DOHH2 (cell line): ENCODE results near the gene GPRIN3.

ENCODE experiments used
- H3F3A ChIP-seq: fragments of 200-600 bp; sonication (generic), shearing (Covaris generic); 2 replicates; pipeline ENCODE4 v1.6.0; 2016; ENCODE audit warnings: antibody characterized with exemption, mild to moderate bottlenecking; ENCODE audit not compliant: control insufficient read depth, insufficient read depth
- H3K27ac ChIP-seq: fragments of 200-600 bp; sonication (generic); 2 replicates; pipeline ENCODE4 v1.5.1; 2014; ENCODE audit warnings: low read depth, mild to moderate bottlenecking, low read length, moderate library complexity
- H3K27me3 ChIP-seq: fragments of 200-600 bp; sonication (generic); 2 replicates; pipeline ENCODE4 v1.6.1; 2014; ENCODE audit warnings: mild to moderate bottlenecking, low read length, mixed read lengths; ENCODE audit not compliant: control insufficient read depth
- H3K36me3 ChIP-seq: fragments of 200-600 bp; sonication (generic); 2 replicates; pipeline ENCODE4 v1.6.1; 2014; ENCODE audit warnings: mild to moderate bottlenecking, low read length, moderate library complexity, mixed read lengths; ENCODE audit not compliant: control insufficient read depth
- H3K4me1 ChIP-seq: fragments of 200-600 bp; sonication (generic); 2 replicates; pipeline ENCODE4 v1.6.1; 2014; ENCODE audit warnings: mild to moderate bottlenecking, low read length, mixed read lengths; ENCODE audit not compliant: control insufficient read depth
- H3K4me2 ChIP-seq: fragments of 200-600 bp; sonication (generic); 2 replicates; pipeline ENCODE4 v1.6.0; 2014; ENCODE audit warnings: mild to moderate bottlenecking, low read length, moderate library complexity
- H3K4me3 ChIP-seq: fragments of 200-600 bp; sonication (generic); 2 replicates; pipeline ENCODE4 v1.5.1; 2014; ENCODE audit warnings: mild to moderate bottlenecking, low read length, mixed read lengths
- H3K79me2 ChIP-seq: fragments of 200-600 bp; sonication (generic); 2 replicates; pipeline ENCODE4 v1.6.1; 2014; ENCODE audit warnings: mild to moderate bottlenecking, low read length, mixed read lengths; ENCODE audit not compliant: control insufficient read depth
- H3K9me2 ChIP-seq: fragments of 200-600 bp; sonication (generic); replicated peaks from 2 replicates; pipeline ENCODE4 v1.6.1; 2014; ENCODE audit warnings: mild to moderate bottlenecking, low read length, mixed read lengths; ENCODE audit not compliant: control insufficient read depth
- H3K9me3 ChIP-seq: fragments of 200-600 bp; sonication (generic); 2 replicates; pipeline ENCODE4 v1.6.1; 2014; ENCODE audit warnings: antibody characterized with exemption, low read length, mixed read lengths; ENCODE audit not compliant: control insufficient read depth, insufficient read depth
- H4K20me1 ChIP-seq: fragments of 200-600 bp; sonication (generic); 2 replicates; pipeline ENCODE4 v1.6.0; 2014; ENCODE audit warnings: low read depth, mild to moderate bottlenecking, antibody characterized with exemption, low read length, moderate library complexity; ENCODE audit not compliant: control insufficient read depth, insufficient read depth
- CTCF ChIP-seq: fragments of 200-600 bp; sonication (generic); IDR thresholded peaks from one replicate; pipeline ENCODE4 v1.5.1; 2014; ENCODE audit warnings: antibody characterized with exemption, mild to moderate bottlenecking, low read depth, low read length; ENCODE audit not compliant: poor library complexity, severe bottlenecking
- EZH2phosphoT487 ChIP-seq: fragments of 200-600 bp; sonication (generic); IDR thresholded peaks from 2 replicates; pipeline ENCODE4 v1.6.1; 2017; ENCODE audit warnings: borderline replicate concordance, mild to moderate bottlenecking, antibody characterized with exemption, low read length, moderate library complexity, mixed read lengths

GPRIN3 gene

GRCh38 chr4:89347363-89348025, 39.9 kb upstream of the GPRIN3 start:
- Histone ChIP-seq H3K79me2 (no peaks in the 10 kb centered on the region), H3K4me2 (no peak overlapping the region)

GRCh38 chr4:89344571-89344970, 37.0 kb upstream of the GPRIN3 start:
- no peak overlapping the region for H3K4me2 ChIP-seq
- no peak overlapping the region for H3K4me3 ChIP-seq
- no peaks in the 10 kb centered on the region for H3K79me2 ChIP-seq
- no peaks in the 10 kb centered on the region for H4K20me1 ChIP-seq
- no peaks in the 10 kb centered on the region for H3K9me2 ChIP-seq
- TF ChIP-seq EZH2phosphoT487 (no peak), CTCF (no peak)
- H3K9me3 ChIP-seq, result peaks cover 6% of the 10 kb centered on the region; the same call in 1 of the 2 replicates
- H3K4me1 ChIP-seq, result no peaks in the 10 kb centered on the region
- no peak overlapping the region for H3K27ac ChIP-seq
- no peaks in the 10 kb centered on the region for H3F3A ChIP-seq
- H3K27me3 ChIP-seq, result no peaks in the 10 kb centered on the region
- H3K36me3 ChIP-seq, result no peaks in the 10 kb centered on the region

More at GRCh38 chr4:89347363-89348025, 39.9 kb upstream of the GPRIN3 start:
- Histone ChIP-seq H3K27me3 (no peaks in the 10 kb centered on the region), H4K20me1 (no peaks in the 10 kb centered on the region), H3K4me3 (no peak overlapping the region), H3K9me3 (peaks cover 6% of the 10 kb centered on the region; the same call in 1 of the 2 replicates), H3F3A (no peaks in the 10 kb centered on the region), H3K27ac (no peak overlapping the region), H3K36me3 (no peaks in the 10 kb centered on the region), H3K9me2 (no peaks in the 10 kb centered on the region), H3K4me1 (no peaks in the 10 kb centered on the region)
- no peak for TF ChIP-seq EZH2phosphoT487
- TF ChIP-seq CTCF, result no peak

GRCh38 chr4:89338206-89338605, 30.6 kb upstream of the GPRIN3 start:
- H3K4me1 ChIP-seq, result no peaks in the 10 kb centered on the region
- no peaks in the 10 kb centered on the region for H3K79me2 ChIP-seq
- TF ChIP-seq CTCF (no peak), EZH2phosphoT487 (no peak)
- no peaks in the 10 kb centered on the region for H3K9me2 ChIP-seq
- H3K4me3 ChIP-seq, result no peak overlapping the region
- no peaks in the 10 kb centered on the region for H3K36me3 ChIP-seq
- H4K20me1 ChIP-seq, result no peaks in the 10 kb centered on the region
- H3K27me3 ChIP-seq, result peaks cover 4% of the 10 kb centered on the region; the same call in 1 of the 2 replicates
- H3K4me2 ChIP-seq, result no peak overlapping the region
- no peak overlapping the region for H3K27ac ChIP-seq
- H3F3A ChIP-seq, result no peaks in the 10 kb centered on the region
- H3K9me3 ChIP-seq, result no peaks in the 10 kb centered on the region
